Measurements from ENCODE around the gene USP2.

USP2 gene

DNA sequence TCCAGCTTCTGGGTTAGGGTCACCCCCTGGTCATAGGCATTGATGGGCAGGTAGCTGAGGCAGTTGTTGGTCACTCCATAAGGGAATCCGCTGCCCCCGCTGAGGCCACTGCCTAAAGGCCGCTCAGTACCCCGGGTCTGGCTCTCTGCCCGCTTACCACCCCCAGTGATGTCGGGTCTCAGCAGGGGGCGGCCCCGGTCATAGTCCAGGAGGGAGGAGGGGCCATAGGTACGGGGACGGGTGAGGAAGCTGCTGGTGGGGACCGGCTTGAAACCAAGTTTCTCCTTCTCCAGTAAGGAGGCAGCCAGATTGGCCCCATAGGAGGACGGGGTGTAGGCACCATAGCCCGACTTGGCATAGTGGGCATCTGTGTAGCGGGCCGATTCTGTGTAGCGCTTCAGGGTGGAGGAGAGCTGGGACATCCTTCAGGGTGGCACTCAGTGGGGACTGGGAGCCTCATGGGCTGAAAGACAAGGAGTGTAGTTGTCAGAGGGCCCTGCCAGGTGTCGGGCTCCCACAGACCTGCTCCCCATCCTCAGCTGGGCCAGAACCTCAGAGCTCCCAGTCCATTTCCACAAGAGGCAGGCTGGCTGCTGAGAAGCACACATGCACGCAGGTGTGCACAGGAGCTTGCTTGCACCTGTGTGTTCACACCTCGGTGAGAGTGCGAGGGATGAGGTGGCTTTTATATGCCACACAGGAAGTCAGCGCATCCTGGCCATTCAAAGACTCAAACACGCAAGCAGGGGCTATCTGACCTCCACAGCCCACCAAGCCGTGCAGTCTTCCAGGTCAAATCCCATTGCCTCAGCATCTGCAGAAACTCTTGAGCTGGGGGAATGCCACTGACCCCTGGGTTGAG is 8.2 kb downstream of the USP2 start:
- no peaks in the 10 kb centered on the region for H3K9me3 ChIP-seq (ENCODE audit: low read depth, low read length)
- no peak overlapping the region for H3K4me3 ChIP-seq
- TF ChIP-seq FOXP2 (optimal IDR thresholded peaks at IDR 0.05; ENCODE audit: control extremely low read depth, extremely low read length, insufficient read depth) (no peak), EZH2 (IDR thresholded peaks at IDR 0.05) (no peak), POLR2AphosphoS5 (IDR thresholded peaks at IDR 0.05; ENCODE audit: borderline replicate concordance, low read depth, low read length) (no peak)
- no peak overlapping the region for H3K27ac ChIP-seq
- no peaks in the 10 kb centered on the region for H3K36me3 ChIP-seq (ENCODE audit: insufficient read depth, low read length)
- H3K9ac ChIP-seq (ENCODE audit: insufficient read length) = no peak overlapping the region
- no peak for DNase-seq (ENCODE audit: low read depth, low spot score)

GRCh38 chr11:119372260-119373058 is 9.0 kb downstream of the USP2 start:
- Histone ChIP-seq H3K9ac (ENCODE audit: insufficient read length) (no peak overlapping the region), H3K27ac (no peak overlapping the region), H3K9me3 (ENCODE audit: low read depth, low read length) (no peaks in the 10 kb centered on the region), H3K4me3 (no peak overlapping the region), H3K36me3 (ENCODE audit: insufficient read depth, low read length) (no peaks in the 10 kb centered on the region)
- TF ChIP-seq FOXP2 (optimal IDR thresholded peaks at IDR 0.05; ENCODE audit: control extremely low read depth, extremely low read length, insufficient read depth) = no peak
- TF ChIP-seq EZH2 (IDR thresholded peaks at IDR 0.05) = no peak
- TF ChIP-seq POLR2AphosphoS5 (IDR thresholded peaks at IDR 0.05; ENCODE audit: borderline replicate concordance, low read depth, low read length) = no peak
- DNase-seq (ENCODE audit: low read depth, low spot score) = no peak

GRCh38 chr11:119371778-119372182 is 9.7 kb downstream of the USP2 start:
- Histone ChIP-seq H3K27ac (no peak overlapping the region), H3K9me3 (ENCODE audit: low read depth, low read length) (no peaks in the 10 kb centered on the region), H3K4me3 (no peak overlapping the region), H3K36me3 (ENCODE audit: insufficient read depth, low read length) (no peaks in the 10 kb centered on the region), H3K9ac (ENCODE audit: insufficient read length) (no peak overlapping the region)
- DNase-seq (ENCODE audit: low read depth, low spot score) = no peak
- no peak for TF ChIP-seq POLR2AphosphoS5 (IDR thresholded peaks at IDR 0.05; ENCODE audit: borderline replicate concordance, low read depth, low read length)
- TF ChIP-seq EZH2 (IDR thresholded peaks at IDR 0.05) = no peak
- TF ChIP-seq FOXP2 (optimal IDR thresholded peaks at IDR 0.05; ENCODE audit: control extremely low read depth, extremely low read length, insufficient read depth) = no peak

GRCh38 chr11:119371067-119371601 is 10.4 kb downstream of the USP2 start:
- no peak overlapping the region for H3K27ac ChIP-seq
- H3K4me3 ChIP-seq = no peak overlapping the region
- TF ChIP-seq EZH2 (IDR thresholded peaks at IDR 0.05) (no peak), POLR2AphosphoS5 (IDR thresholded peaks at IDR 0.05; ENCODE audit: borderline replicate concordance, low read depth, low read length) (no peak), FOXP2 (optimal IDR thresholded peaks at IDR 0.05; ENCODE audit: control extremely low read depth, extremely low read length, insufficient read depth) (no peak)
- H3K9me3 ChIP-seq (ENCODE audit: low read depth, low read length) = no peaks in the 10 kb centered on the region
- no peak for DNase-seq (ENCODE audit: low read depth, low spot score)
- H3K9ac ChIP-seq (ENCODE audit: insufficient read length) = no peak overlapping the region
- no peaks in the 10 kb centered on the region for H3K36me3 ChIP-seq (ENCODE audit: insufficient read depth, low read length)

- Histone ChIP-seq H3K9me3 (ENCODE audit: low read depth, low read length) (no peaks in the 10 kb centered on the region), H3K36me3 (ENCODE audit: insufficient read depth, low read length) (no peaks in the 10 kb centered on the region), H3K9ac (ENCODE audit: insufficient read length) (no peak overlapping the region), H3K4me3 (no peak overlapping the region), H3K27ac (no peak overlapping the region)
- TF ChIP-seq FOXP2 (optimal IDR thresholded peaks at IDR 0.05; ENCODE audit: control extremely low read depth, extremely low read length, insufficient read depth) = no peak
- TF ChIP-seq POLR2AphosphoS5 (IDR thresholded peaks at IDR 0.05; ENCODE audit: borderline replicate concordance, low read depth, low read length) = no peak
- no peak for TF ChIP-seq EZH2 (IDR thresholded peaks at IDR 0.05)
- DNase-seq (ENCODE audit: low read depth, low spot score) = no peak
Measured at GRCh38 chr11:119370486-119371046, 10.9 kb downstream of the USP2 start.

- Histone ChIP-seq H3K9ac (ENCODE audit: insufficient read length) (peak overlapping the region; percentile 36), H3K9me3 (ENCODE audit: low read depth, low read length) (no peaks in the 10 kb centered on the region), H3K4me3 (peak overlapping the region; percentile 59), H3K36me3 (ENCODE audit: insufficient read depth, low read length) (no peaks in the 10 kb centered on the region), H3K27ac (peak overlapping the region; percentile 60)
- no peak for DNase-seq (ENCODE audit: low read depth, low spot score)
- TF ChIP-seq FOXP2 (optimal IDR thresholded peaks at IDR 0.05; ENCODE audit: control extremely low read depth, extremely low read length, insufficient read depth) (no peak), POLR2AphosphoS5 (IDR thresholded peaks at IDR 0.05; ENCODE audit: borderline replicate concordance, low read depth, low read length) (no peak), EZH2 (IDR thresholded peaks at IDR 0.05) (no peak)
Measured at GRCh38 chr11:119369132-119369925, 12.2 kb downstream of the USP2 start.

DNA sequence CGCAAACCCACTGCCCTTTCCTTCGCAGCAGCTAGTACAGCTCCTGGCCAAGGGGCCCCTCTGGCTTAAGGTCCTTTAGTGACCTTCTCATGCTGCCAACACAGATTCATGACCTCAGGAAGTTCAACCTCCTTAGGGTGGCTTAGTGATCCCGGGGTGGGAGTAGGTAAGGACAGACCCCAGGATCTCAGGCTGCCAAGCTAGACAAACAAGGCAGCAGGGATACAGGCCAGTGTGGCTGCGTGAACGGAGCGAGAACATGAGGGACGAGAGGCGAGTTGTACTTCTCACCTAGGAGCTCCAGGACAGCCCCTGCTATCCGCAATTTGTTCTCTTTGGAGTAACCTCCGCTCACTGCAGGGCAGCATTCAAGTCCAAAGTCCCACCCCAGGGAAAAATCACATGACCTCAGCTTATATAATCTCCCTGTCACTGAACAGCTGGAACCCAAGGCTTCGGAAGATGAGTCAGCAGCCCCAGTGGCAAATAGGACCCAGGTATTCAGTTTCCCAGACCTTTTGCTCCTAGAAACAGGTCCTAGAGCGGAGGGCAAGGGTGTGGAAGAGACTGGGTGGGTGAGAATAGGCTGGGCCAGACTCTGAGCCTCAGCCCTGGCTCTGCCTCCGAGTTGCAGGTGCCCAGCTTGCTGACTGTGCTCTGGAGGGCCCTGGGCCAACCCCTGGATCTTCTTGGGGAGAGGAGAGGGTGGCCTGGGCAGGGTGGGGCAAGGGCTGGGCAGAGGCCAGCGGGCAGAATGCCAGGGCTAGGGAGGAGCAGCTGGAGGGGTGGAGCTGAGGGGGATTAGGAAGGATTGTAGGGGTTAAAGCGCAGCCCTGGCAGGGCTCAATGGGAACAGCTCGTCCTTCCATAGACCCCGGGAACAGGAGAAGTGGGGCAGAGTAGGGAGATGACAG is 13.1 kb downstream of the USP2 start:
- H3K36me3 ChIP-seq (ENCODE audit: insufficient read depth, low read length) = no peaks in the 10 kb centered on the region
- peak overlapping the region; percentile 59 for H3K4me3 ChIP-seq
- no peak for DNase-seq (ENCODE audit: low read depth, low spot score)
- H3K9me3 ChIP-seq (ENCODE audit: low read depth, low read length) = no peaks in the 10 kb centered on the region
- peak overlapping the region; percentile 48 for H3K9ac ChIP-seq (ENCODE audit: insufficient read length)
- H3K27ac ChIP-seq = peak overlapping the region; percentile 60; the same call in 1 of the 2 replicates
- TF ChIP-seq POLR2AphosphoS5 (IDR thresholded peaks at IDR 0.05; ENCODE audit: borderline replicate concordance, low read depth, low read length) = no peak
- no peak for TF ChIP-seq EZH2 (IDR thresholded peaks at IDR 0.05)
- peak; percentile 21 for TF ChIP-seq FOXP2 (optimal IDR thresholded peaks at IDR 0.05; ENCODE audit: control extremely low read depth, extremely low read length, insufficient read depth)

Measured in SK-N-MC (cell line).